Duodenal mucosa (tissue), 2 donors: ENCODE results near the gene CTXN1.

ENCODE experiments used
- H3K27ac ChIP-seq: one replicate; pipeline ENCODE4 v1.7.0; 2013; ENCODE audit warnings: low read depth, low read length
- H3K27me3 ChIP-seq, 2 donors: one replicate each; pipeline ENCODE4 v1.7.0; 2013; ENCODE audit warnings: low read length in 2 of 2, control low read depth in 1 of 2; ENCODE audit not compliant: insufficient read depth in 2 of 2, control insufficient read depth in 1 of 2
- H3K36me3 ChIP-seq, 2 donors: one replicate each; pipeline ENCODE4 v1.7.0; 2013; ENCODE audit warnings: low read length in 2 of 2, control low read depth in 1 of 2; ENCODE audit not compliant: insufficient read depth in 2 of 2, control insufficient read depth in 1 of 2
- H3K4me1 ChIP-seq, 2 donors: one replicate each; pipeline ENCODE4 v1.7.0; 2013; ENCODE audit warnings: low read length in 2 of 2, control low read depth in 1 of 2; ENCODE audit not compliant: insufficient read depth in 2 of 2, control insufficient read depth in 1 of 2
- H3K4me3 ChIP-seq, 2 donors: one replicate each; pipeline ENCODE4 v1.7.0; 2013; ENCODE audit warnings: low read length in 2 of 2, low read depth in 1 of 2
- H3K9ac ChIP-seq, 2 donors: one replicate each; pipeline ENCODE4 v1.7.0; 2013; ENCODE audit warnings: low read length in 2 of 2, low read depth in 1 of 2
- H3K9me3 ChIP-seq, 2 donors: one replicate each; pipeline ENCODE4 v1.7.0; 2013; ENCODE audit warnings: low read length in 2 of 2, control low read depth in 1 of 2; ENCODE audit not compliant: control insufficient read depth in 1 of 2

Gene CTXN1

GRCh38 chr19:7914099-7914498 is 11.8 kb downstream of the CTXN1 start:
- Histone ChIP-seq H3K27me3 (peaks cover 25 to 27% of the 10 kb centered on the region in 2 donors), H3K27ac (no peak overlapping the region), H3K9ac (no peak overlapping the region), H3K36me3 (peaks cover 9 to 35% of the 10 kb centered on the region in 2 donors), H3K9me3 (no peaks in the 10 kb centered on the region), H3K4me3 (no peak overlapping the region), H3K4me1 (peaks cover 12 to 19% of the 10 kb centered on the region in 2 donors)

- Histone ChIP-seq H3K27ac (no peak overlapping the region), H3K27me3 (peaks cover 24% of the 10 kb centered on the region in 2 donors), H3K9ac (no peak overlapping the region), H3K36me3 (peaks cover 9 to 36% of the 10 kb centered on the region in 2 donors), H3K4me1 (peaks cover 12 to 14% of the 10 kb centered on the region in 2 donors), H3K4me3 (no peak overlapping the region), H3K9me3 (no peaks in the 10 kb centered on the region)
These were observed 12.3 kb downstream of the CTXN1 start for GRCh38 chr19:7913652-7914051.

GRCh38 chr19:7912697-7913564 is 13.0 kb downstream of the CTXN1 start:
- Histone ChIP-seq H3K4me1 (peaks cover 10 to 12% of the 10 kb centered on the region in 2 donors), H3K27me3 (peaks cover 19 to 20% of the 10 kb centered on the region in 2 donors), H3K9me3 (no peaks in the 10 kb centered on the region), H3K36me3 (peaks cover 9 to 36% of the 10 kb centered on the region in 2 donors), H3K27ac (no peak overlapping the region), H3K4me3 (no peak overlapping the region), H3K9ac (no peak overlapping the region)

- Histone ChIP-seq H3K9ac (no peak overlapping the region), H3K36me3 (peaks cover 9 to 39% of the 10 kb centered on the region in 2 donors), H3K27ac (no peak overlapping the region), H3K4me3 (no peak overlapping the region), H3K9me3 (no peaks in the 10 kb centered on the region), H3K4me1 (peaks cover 4 to 10% of the 10 kb centered on the region in 2 donors), H3K27me3 (peaks cover 14 to 17% of the 10 kb centered on the region in 2 donors)
These were observed 13.7 kb downstream of the CTXN1 start for GRCh38 chr19:7912144-7912696.

GRCh38 chr19:7911508-7912143 is 14.3 kb downstream of the CTXN1 start:
- H3K9ac ChIP-seq = no peak overlapping the region
- peaks cover 9 to 41% of the 10 kb centered on the region in 2 donors for H3K36me3 ChIP-seq
- H3K4me3 ChIP-seq = no peak overlapping the region
- H3K4me1 ChIP-seq = peaks cover 0 to 6% of the 10 kb centered on the region in 2 donors
- no peaks in the 10 kb centered on the region for H3K9me3 ChIP-seq
- H3K27me3 ChIP-seq = peaks cover 10 to 13% of the 10 kb centered on the region in 2 donors
- H3K27ac ChIP-seq = no peak overlapping the region

- no peak overlapping the region for H3K4me3 ChIP-seq
- H3K9ac ChIP-seq = no peak overlapping the region
- no peaks in the 10 kb centered on the region for H3K4me1 ChIP-seq
- no peaks in the 10 kb centered on the region for H3K9me3 ChIP-seq
- peaks cover 4 to 6% of the 10 kb centered on the region in 2 donors for H3K27me3 ChIP-seq
- no peak overlapping the region for H3K27ac ChIP-seq
- H3K36me3 ChIP-seq = peaks cover 9 to 41% of the 10 kb centered on the region in 2 donors
These were observed 15.4 kb downstream of the CTXN1 start for GRCh38 chr19:7910321-7911161.

GRCh38 chr19:7909471-7910067 is 16.4 kb downstream of the CTXN1 start:
- Histone ChIP-seq H3K4me1 (peaks cover 8 to 9% of the 10 kb centered on the region in 2 donors), H3K4me3 (no peak overlapping the region), H3K9me3 (no peaks in the 10 kb centered on the region), H3K27me3 (no peaks in the 10 kb centered on the region), H3K36me3 (peaks cover 9 to 41% of the 10 kb centered on the region in 2 donors), H3K27ac (no peak overlapping the region), H3K9ac (no peak overlapping the region)

GRCh38 chr19:7908742-7909461 is 17.0 kb downstream of the CTXN1 start:
- Histone ChIP-seq H3K9me3 (no peaks in the 10 kb centered on the region), H3K4me3 (no peak overlapping the region), H3K9ac (no peak overlapping the region), H3K27me3 (no peaks in the 10 kb centered on the region), H3K4me1 (peaks cover 8 to 13% of the 10 kb centered on the region in 2 donors), H3K27ac (no peak overlapping the region), H3K36me3 (peaks cover 9 to 41% of the 10 kb centered on the region in 2 donors)
